Islet of Langerhans (tissue), 1 donor: ENCODE results near the gene SYT9.

ENCODE experiments used
- FAIRE-seq: peaks from one replicate; lab custom pipeline; 2011; peaks lifted over from hg19 to GRCh38; lab: Jason Lieb, UNC

Gene SYT9

GRCh38 chr11:7347611-7348431 is 96.1 kb downstream of the SYT9 start:
- FAIRE-seq: no peak

DNA sequence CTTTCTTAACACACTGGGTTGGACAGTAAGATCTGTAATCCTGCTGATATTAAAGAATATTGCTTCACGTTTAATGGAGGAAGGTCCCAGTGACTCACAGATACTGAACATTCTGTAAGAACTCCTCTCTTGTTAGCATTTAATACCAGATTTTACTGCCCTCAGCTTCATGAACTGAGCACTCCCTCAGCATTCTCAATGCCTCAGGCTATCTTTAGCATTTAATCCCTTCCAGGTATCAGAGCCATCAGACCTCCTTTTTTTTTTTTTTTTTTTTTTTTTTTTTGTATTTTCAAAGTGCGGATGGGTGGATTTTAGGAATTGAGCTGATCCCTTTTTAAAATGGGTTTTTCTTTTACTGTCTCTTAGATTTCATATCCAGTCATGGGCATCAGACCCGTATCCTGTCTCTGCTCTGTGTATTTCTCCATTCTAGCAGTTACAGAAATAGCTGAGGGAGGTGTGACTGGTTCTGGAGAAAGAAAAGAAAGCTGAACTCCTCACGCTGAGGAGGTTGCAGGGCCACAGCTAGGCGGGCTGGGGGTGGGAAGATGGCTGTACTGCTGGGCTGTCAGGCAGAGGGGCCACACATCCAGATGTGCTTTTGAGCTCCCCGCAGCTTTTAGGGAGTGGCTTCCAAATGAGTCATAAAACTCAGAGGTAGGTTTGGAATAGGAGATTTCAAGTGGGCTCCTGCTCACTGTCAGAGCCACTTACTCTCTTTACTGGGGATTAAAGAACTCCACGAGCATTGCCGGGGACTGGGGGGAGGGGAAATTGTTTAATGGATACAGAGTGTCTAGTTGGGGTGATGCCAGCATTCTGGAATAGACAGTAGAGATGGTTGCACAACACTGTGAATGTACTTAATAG is 97.0 kb downstream of the SYT9 start:
- FAIRE-seq: no peak

- FAIRE-seq: no peak
Measured at GRCh38 chr11:7351228-7351627, 99.5 kb downstream of the SYT9 start.

DNA sequence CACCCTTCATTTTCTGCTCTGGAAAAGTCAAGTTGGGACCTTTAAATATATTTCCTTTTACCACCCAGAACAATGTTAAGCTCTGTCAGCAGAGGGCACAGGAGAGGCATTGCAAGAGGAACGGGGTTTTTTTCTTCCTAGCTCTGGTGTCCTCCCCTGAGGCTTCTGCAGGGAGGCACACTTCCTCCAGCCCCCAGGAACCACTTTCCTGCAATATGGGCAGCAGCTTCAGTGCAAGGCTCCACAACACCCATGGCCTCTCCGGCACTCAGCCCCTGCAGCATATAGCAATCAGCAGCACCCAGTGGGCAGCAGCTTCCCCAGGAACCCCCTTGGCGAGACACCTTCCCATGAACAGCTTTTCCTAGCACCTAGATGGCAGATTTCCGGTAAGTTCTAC is 101.4 kb downstream of the SYT9 start:
- FAIRE-seq: no peak

DNA sequence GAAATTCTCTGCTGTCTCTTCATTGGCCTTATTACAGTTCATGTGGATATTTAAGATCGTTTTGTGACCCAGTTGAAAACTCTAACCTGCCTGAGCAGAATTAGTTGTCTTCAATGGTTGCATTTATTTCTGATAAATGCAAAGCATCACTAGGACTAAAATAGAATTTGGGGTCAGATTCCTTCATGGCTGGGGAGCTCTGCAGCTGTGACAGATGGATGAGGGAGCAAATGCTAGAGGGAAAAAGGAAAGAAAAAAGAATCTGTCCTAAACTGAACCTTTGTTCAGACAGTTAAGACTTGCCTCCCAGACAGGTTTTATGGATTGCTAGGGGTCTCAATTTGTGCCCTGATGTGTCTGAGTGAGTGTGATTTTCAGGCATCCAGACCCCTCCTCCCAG is 113.0 kb downstream of the SYT9 start:
- no peak for FAIRE-seq

GRCh38 chr11:7367803-7368202 is 116.1 kb downstream of the SYT9 start:
- FAIRE-seq: no peak

DNA sequence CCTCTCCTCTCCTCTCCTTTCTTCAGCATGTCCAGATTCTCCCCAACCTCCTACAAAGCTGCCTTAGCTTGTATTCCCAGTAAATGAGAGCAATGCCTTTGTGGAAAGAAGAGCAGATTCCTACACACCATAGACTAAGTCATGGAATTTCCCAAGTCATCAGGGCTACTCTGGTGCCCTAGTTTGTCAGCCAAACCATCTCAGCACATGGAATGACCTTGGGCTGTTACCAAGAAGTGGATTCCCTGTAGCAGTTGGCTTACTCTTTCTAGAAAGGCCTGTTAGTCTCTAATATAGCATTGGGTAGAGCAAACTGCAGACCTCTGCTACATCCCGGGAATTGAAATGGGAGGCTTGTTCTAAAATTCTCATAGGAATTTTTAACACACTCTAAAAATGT is 124.7 kb downstream of the SYT9 start:
- no peak for FAIRE-seq

DNA sequence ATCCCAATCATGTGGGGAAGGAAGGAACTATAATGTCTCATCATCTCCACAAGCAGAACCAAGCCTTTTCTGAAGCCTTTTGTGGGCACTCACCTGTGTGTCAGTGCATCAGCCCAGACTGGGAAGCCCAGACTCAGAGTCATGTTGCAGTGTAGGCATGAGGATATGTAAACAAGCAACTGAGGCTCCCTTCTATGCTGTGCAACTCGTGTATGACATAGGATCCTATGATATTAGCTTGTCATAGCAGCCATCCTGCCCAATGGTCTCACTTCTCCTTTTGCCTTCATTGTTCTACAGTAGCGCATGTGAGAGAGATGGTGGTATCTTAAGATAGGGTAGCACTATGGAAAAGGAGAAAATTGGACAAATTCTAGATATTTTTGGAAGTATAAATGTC is 130.2 kb downstream of the SYT9 start:
- FAIRE-seq: no peak

DNA sequence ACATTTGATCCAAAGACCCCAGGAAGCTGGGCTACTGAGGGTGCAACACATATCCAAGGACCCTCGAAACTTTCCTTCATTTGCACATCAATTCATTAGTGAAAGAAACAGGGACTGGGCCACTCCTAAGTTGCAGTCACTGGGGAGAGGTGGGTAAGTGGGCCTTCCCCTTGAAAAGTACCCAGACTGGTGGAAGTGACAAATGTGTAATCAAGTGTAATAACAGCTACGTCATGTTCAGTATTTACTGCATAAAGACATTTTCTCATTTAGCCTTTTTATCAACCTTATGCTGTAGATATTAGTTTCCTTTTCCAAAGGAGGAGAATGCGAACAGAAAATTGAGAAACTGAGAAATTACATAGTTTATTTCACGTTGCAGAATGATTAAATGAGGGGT is 131.7 kb downstream of the SYT9 start:
- FAIRE-seq: no peak

DNA sequence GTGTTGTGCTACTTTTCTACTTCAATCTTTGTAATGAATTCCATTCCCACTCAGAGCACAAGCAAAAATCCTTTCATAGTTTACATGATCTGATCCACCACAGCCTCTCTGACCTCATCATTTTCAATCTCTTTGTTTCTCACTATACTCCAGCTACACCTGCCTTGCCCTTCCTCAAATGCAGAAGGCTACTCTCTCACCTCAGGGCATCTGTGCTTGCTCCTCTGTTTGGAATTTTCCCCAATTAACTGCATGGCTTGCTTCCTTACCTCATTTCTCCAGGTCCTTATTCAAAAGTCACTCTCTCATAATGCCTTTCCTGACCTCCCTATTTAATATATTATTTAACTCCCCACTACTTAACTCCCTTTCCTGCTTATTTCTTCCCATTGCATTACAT is 133.0 kb downstream of the SYT9 start:
- FAIRE-seq: no peak

GRCh38 chr11:7385532-7385931 is 133.8 kb downstream of the SYT9 start:
- FAIRE-seq: no peak

DNA sequence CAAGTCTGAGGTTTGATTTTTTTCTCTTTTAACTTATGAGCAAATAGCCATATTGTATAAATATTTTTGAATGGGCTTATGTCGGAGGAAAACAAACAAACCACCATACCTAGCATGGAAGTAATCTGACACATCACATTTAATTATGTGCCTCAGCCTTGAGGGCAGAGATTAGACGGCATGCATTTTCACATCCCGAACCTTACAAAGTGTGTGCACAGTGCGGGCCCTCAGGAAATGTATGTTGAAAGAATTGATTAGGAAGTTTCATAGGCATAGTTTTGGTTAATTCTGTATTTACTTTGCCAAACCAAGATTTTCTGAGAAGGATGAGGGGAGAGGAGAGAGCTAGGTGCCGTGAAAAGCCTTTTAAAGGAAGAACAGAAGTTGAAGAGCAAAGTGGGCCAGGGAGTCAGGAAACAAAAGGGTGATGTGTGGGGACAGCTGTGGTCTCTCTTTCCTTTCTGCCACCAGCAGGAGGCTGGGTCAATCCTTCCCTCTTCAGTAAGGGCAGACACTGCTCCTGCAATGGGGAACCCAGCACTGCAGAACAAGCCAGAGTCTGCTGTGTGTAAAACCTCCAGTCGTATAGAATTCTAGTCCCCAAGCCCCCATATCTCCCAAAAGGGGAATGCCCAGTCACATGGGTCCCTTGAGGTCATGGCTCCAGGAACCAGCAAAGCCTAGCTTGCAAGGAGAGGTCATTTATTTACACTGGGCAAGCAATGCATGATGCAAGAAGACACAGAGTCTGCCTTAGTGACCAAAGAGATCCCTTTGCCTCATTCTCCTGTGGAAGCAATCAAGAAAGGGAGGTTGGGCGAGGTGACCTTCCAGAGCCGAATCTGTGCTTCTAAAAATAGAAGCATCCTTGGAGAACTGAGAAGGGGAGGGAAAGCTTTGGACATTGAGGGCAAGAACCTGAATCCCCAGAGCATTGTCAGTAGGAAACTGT is 162.5 kb downstream of the SYT9 start:
- no peak for FAIRE-seq

DNA sequence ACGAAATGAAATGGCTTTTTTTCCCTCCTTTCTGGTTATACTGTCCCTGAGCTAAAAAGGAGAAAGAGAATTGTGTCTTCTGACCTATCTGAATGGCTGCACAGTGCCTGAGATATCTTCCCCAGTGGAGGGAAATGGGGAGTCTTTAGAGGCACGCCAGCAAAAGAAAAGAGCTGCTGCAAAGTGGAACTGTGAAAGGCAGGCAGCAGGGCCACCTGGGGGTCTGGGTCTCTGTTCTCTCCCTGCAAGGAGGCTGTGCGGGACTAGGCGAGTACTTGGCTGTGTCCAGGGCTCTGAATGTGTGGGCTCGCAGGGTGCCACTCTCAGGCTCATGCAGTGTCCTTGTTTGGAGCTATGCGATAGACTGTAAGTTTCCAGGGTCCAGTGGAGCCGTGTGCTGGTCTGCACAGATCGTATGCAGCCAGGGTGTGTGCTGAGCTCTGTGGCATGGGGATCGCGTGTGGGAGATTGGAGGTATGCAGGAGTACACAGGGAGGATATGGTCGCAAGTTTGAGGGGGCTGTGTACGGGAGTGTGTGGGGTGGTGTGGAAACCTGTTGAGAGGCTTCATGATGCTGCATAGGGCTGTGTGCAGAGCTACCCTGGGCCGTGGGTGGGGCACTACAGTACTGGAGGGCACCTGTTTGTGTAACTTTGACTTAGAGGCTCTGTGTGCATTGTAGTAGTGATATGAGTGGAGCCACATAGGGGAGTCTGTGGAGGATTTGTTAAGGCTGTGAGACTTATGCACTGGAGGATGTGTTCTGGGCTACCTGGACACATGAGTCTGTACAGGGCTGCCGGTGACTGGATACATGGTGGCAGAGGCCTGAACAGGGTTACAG is 163.5 kb downstream of the SYT9 start:
- FAIRE-seq: no peak

DNA sequence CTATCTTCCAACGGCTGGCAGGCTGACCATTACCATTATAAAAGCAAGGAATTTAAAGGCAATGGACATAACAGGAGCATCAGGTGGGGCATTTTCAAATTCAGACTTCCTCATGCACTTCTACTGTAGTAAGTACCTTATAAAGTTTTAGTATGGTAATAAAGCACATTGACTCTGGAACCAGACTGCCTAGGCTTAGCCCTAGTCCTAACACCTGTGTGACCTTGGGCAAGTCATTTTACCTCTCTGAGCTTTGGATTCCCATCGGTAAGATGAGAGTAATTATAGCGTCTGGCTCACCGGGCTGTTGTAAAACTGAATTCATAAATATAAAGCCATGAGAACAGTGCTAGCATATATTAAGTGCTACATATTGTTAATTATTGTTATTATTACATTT is 164.4 kb downstream of the SYT9 start:
- no peak for FAIRE-seq

GRCh38 chr11:7417328-7417727 is 165.6 kb downstream of the SYT9 start:
- FAIRE-seq: no peak

DNA sequence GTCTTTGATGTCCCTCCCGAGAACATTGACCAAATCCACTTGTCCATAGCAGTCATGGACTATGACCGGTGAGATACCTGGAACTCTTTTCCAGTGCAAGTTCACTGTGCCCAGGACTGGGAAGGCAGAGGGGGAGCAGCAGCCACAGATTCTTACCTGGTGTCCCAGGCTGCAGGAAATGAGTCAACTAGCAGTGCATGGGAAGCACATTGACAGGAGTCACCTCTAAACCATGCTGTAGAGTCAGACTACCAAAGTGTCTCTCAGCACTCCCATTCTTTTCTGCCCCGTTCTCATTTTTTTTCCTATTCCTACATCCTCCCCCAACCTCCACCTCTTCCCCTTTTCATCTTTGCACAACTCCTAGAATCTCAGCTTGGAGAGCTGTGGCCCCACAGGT is 166.4 kb downstream of the SYT9 start:
- FAIRE-seq: no peak

GRCh38 chr11:7418906-7419305 is 167.2 kb downstream of the SYT9 start:
- FAIRE-seq: no peak

- FAIRE-seq: no peak
Measured at GRCh38 chr11:7421136-7421535, 169.4 kb downstream of the SYT9 start.

GRCh38 chr11:7422544-7423331 is 171.0 kb downstream of the SYT9 start:
- FAIRE-seq: no peak

GRCh38 chr11:7423946-7424345 is 172.2 kb downstream of the SYT9 start:
- no peak for FAIRE-seq

- no peak for FAIRE-seq
Measured at GRCh38 chr11:7427733-7428132, 176.0 kb downstream of the SYT9 start.
